ENCODE results near the gene DENND5B. TPM values are rescaled to one million over a fixed set of nuclear protein-coding genes. Genes with fewer than 3 reads are reported as not detected.

Gene DENND5B
- total RNA-seq, 4 donors from 2014 or later: 4.4 to 25.1 (median 16.3) TPM

DNA sequence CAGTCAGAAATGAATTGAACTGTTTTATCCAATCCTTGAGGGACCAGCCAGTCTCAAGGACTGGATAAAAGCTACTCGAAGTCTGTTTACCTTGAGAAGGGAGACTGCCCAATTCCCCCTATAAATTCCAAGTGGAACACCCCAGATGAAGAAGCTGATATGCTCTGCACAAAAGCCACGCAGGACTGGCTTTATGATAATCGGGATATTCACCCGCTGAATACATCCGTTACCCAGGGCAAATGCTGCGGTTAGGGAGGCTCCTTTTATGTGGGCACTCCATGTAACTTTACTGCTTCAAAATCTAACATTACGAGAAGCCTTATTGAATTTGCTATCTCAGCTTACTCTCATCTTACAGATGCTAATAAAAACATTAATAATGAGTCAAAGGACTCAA lies 119.1 kb downstream of the DENND5B start:
- H3K4me3 ChIP-seq: no peak overlapping the region
- H3K4me1 ChIP-seq: no peaks in the 10 kb centered on the region
- H3K36me3 ChIP-seq: no peaks in the 10 kb centered on the region
- no peak for TF ChIP-seq POLR2AphosphoS5 (IDR thresholded peaks at IDR 0.05)
- TF ChIP-seq EP300 (IDR thresholded peaks at IDR 0.05; ENCODE audit: low read depth): no peak
- TF ChIP-seq POLR2A (IDR thresholded peaks at IDR 0.05): no peak
- TF ChIP-seq, protein P1, sequence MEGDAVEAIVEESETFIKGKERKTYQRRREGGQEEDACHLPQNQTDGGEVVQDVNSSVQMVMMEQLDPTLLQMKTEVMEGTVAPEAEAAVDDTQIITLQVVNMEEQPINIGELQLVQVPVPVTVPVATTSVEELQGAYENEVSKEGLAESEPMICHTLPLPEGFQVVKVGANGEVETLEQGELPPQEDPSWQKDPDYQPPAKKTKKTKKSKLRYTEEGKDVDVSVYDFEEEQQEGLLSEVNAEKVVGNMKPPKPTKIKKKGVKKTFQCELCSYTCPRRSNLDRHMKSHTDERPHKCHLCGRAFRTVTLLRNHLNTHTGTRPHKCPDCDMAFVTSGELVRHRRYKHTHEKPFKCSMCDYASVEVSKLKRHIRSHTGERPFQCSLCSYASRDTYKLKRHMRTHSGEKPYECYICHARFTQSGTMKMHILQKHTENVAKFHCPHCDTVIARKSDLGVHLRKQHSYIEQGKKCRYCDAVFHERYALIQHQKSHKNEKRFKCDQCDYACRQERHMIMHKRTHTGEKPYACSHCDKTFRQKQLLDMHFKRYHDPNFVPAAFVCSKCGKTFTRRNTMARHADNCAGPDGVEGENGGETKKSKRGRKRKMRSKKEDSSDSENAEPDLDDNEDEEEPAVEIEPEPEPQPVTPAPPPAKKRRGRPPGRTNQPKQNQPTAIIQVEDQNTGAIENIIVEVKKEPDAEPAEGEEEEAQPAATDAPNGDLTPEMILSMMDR (IDR thresholded peaks at IDR 0.05): no peak
- intact Hi-C loops (cut with DNase I; ENCODE audit: low total_unique reads) (no loop called here), in situ Hi-C loops (cut with MboI; ENCODE audit: low pct_ligation_motif_present in 1 of 4, low pct_unique_long_range_greater_than_20kb in 1 of 4, low sequenced_read_pairs in 3 of 4) (no loop called here)
- WGBS, 2 donors (ENCODE audit: low coverage in 1 of 2): 92 to 95% methylated on average over 6 to 7 of the region's 7 CpGs
- no peak for DNase-seq
- H3K27ac ChIP-seq: no peak overlapping the region
- H3K27me3 ChIP-seq: no peaks in the 10 kb centered on the region
- no peaks in the 10 kb centered on the region for H3K9me3 ChIP-seq

DNA sequence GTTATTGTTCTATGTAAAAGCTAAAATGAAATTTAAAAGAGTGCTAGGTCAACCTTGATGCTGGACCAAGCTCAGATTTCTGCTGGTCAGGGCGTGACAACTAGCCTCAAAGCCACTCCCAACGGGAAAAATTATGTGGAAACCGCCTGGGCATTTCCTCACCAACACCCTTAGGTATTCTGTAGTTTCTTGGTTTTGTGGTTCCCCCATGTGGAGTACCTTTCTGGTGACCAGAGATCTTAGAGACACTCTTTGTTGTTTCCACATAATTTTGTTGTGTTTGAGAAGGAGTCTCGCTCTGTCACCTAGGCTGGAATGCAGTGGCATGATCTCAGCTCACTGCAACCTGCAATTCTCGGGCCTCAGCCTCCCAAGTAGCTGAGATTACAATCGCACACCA lies 119.9 kb downstream of the DENND5B start:
- no peak for DNase-seq
- H3K4me3 ChIP-seq: no peak overlapping the region
- no peaks in the 10 kb centered on the region for H3K27me3 ChIP-seq
- 66 to 72% methylated on average over 3 to 6 of the region's 6 CpGs for WGBS, 2 donors (ENCODE audit: low coverage in 1 of 2)
- H3K27ac ChIP-seq: no peak overlapping the region
- H3K36me3 ChIP-seq: no peaks in the 10 kb centered on the region
- no peaks in the 10 kb centered on the region for H3K9me3 ChIP-seq
- in situ Hi-C loops (cut with MboI; ENCODE audit: low pct_ligation_motif_present in 1 of 4, low pct_unique_long_range_greater_than_20kb in 1 of 4, low sequenced_read_pairs in 3 of 4) (no loop called here), intact Hi-C loops (cut with DNase I; ENCODE audit: low total_unique reads) (no loop called here)
- no peak for TF ChIP-seq POLR2AphosphoS5 (IDR thresholded peaks at IDR 0.05)
- TF ChIP-seq, protein P1 (IDR thresholded peaks at IDR 0.05): no peak
- TF ChIP-seq EP300 (IDR thresholded peaks at IDR 0.05; ENCODE audit: low read depth): no peak
- no peak for TF ChIP-seq POLR2A (IDR thresholded peaks at IDR 0.05)
- no peaks in the 10 kb centered on the region for H3K4me1 ChIP-seq

DNA sequence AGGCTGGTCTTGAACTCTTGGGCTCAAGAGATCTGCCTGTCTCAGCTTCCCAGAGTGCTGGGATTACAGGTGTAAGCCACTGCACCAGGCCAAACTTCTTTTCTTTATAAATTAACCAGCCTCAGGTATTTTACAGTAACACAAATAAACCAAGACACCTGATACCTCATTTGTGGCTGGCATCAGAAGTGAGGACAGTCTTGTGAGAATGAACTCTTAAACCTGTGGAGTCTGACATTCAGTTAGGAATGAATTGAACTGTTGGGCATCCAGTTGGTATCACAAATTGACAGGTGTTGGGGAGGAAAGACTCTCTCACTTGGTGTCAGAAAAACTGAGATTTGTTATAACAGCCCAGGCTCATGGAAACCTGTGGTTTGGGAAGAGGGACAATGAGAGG lies 120.5 kb downstream of the DENND5B start:
- no peak for DNase-seq
- Histone ChIP-seq H3K4me3 (no peak overlapping the region), H3K36me3 (no peaks in the 10 kb centered on the region), H3K27ac (no peak overlapping the region), H3K4me1 (no peaks in the 10 kb centered on the region), H3K27me3 (no peaks in the 10 kb centered on the region), H3K9me3 (no peaks in the 10 kb centered on the region)
- intact Hi-C loops (cut with DNase I; ENCODE audit: low total_unique reads): no loop called here
- in situ Hi-C loops (cut with MboI; ENCODE audit: low pct_ligation_motif_present in 1 of 4, low pct_unique_long_range_greater_than_20kb in 1 of 4, low sequenced_read_pairs in 3 of 4): no loop called here
- no peak for TF ChIP-seq POLR2AphosphoS5 (IDR thresholded peaks at IDR 0.05)
- TF ChIP-seq EP300 (IDR thresholded peaks at IDR 0.05; ENCODE audit: low read depth): no peak
- TF ChIP-seq, protein P1 (IDR thresholded peaks at IDR 0.05): no peak
- TF ChIP-seq POLR2A (IDR thresholded peaks at IDR 0.05): no peak

DNA sequence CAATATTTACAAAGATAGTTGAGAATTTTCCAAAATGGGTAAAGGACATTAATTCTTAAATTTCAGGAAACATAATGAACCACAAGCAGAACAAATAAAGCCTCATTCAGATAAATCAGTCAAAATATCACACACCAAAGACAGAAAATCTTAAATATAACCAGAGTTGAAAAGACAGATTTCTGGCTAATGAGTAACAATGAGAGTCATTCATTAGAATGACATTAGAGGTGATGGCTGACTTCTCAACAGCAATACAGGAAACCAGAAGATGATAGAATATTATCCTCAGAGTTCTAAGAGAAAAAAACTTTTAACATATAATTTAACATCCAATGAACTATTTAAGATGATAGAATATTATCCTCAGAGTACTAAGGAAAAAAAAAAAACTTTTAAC lies 124.2 kb downstream of the DENND5B start:
- no peaks in the 10 kb centered on the region for H3K9me3 ChIP-seq
- no peaks in the 10 kb centered on the region for H3K36me3 ChIP-seq
- no peaks in the 10 kb centered on the region for H3K4me1 ChIP-seq
- TF ChIP-seq, protein P1 (IDR thresholded peaks at IDR 0.05): no peak
- no peak for TF ChIP-seq POLR2AphosphoS5 (IDR thresholded peaks at IDR 0.05)
- no peaks in the 10 kb centered on the region for H3K27me3 ChIP-seq
- H3K27ac ChIP-seq: no peak overlapping the region
- intact Hi-C loops (cut with DNase I; ENCODE audit: low total_unique reads): no loop called here
- no peak overlapping the region for H3K4me3 ChIP-seq
- DNase-seq: no peak
- in situ Hi-C loops (cut with MboI; ENCODE audit: low pct_ligation_motif_present in 1 of 4, low pct_unique_long_range_greater_than_20kb in 1 of 4, low sequenced_read_pairs in 3 of 4): no loop called here
